Duodenal mucosa (tissue), 2 donors: ENCODE results near the gene SPDYE3.
"Not testable (repeated sequence)": the region's sequence is repeated elsewhere in the genome, so short reads cannot be mapped to it uniquely, and the experiment has no call there.

ENCODE experiments used
- H3K27ac ChIP-seq: one replicate; pipeline ENCODE4 v1.7.0; 2013; ENCODE audit warnings: low read depth, low read length
- H3K27me3 ChIP-seq, 2 donors: one replicate each; pipeline ENCODE4 v1.7.0; 2013; ENCODE audit warnings: low read length in 2 of 2, control low read depth in 1 of 2; ENCODE audit not compliant: insufficient read depth in 2 of 2, control insufficient read depth in 1 of 2
- H3K36me3 ChIP-seq, 2 donors: one replicate each; pipeline ENCODE4 v1.7.0; 2013; ENCODE audit warnings: low read length in 2 of 2, control low read depth in 1 of 2; ENCODE audit not compliant: insufficient read depth in 2 of 2, control insufficient read depth in 1 of 2
- H3K4me1 ChIP-seq, 2 donors: one replicate each; pipeline ENCODE4 v1.7.0; 2013; ENCODE audit warnings: low read length in 2 of 2, control low read depth in 1 of 2; ENCODE audit not compliant: insufficient read depth in 2 of 2, control insufficient read depth in 1 of 2
- H3K4me3 ChIP-seq, 2 donors: one replicate each; pipeline ENCODE4 v1.7.0; 2013; ENCODE audit warnings: low read length in 2 of 2, low read depth in 1 of 2
- H3K9ac ChIP-seq, 2 donors: one replicate each; pipeline ENCODE4 v1.7.0; 2013; ENCODE audit warnings: low read length in 2 of 2, low read depth in 1 of 2
- H3K9me3 ChIP-seq, 2 donors: one replicate each; pipeline ENCODE4 v1.7.0; 2013; ENCODE audit warnings: low read length in 2 of 2, control low read depth in 1 of 2; ENCODE audit not compliant: control insufficient read depth in 1 of 2

SPDYE3 gene

GRCh38 chr7:100288258-100288657 is 19.2 kb upstream of the SPDYE3 start:
- not testable (repeated sequence) for H3K9me3 ChIP-seq, H3K27me3 ChIP-seq, H3K9ac ChIP-seq, H3K27ac ChIP-seq, H3K36me3 ChIP-seq, H3K4me3 ChIP-seq, H3K4me1 ChIP-seq

DNA sequence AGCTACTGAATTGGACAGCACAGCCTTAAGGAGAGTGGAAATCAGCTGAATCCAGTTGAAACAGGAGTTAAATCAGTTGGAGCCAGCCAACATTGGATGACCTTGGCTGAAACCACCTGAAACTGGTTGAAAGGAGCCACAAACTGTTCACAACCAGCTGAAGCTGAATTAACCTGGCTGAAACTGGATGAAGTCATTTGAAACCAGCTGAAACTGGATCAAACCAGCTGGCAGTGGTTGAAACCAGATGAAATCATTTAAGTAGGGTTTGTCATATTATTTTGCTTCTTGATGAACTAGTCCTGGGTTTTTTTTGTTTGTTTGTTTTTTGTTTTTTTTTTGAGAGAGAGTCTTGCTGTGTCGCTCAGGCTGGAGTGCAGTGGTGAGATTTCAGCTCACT is 15.3 kb upstream of the SPDYE3 start:
- not testable (repeated sequence) for H3K27ac ChIP-seq, H3K4me3 ChIP-seq, H3K4me1 ChIP-seq, H3K36me3 ChIP-seq, H3K9me3 ChIP-seq, H3K27me3 ChIP-seq, H3K9ac ChIP-seq

DNA sequence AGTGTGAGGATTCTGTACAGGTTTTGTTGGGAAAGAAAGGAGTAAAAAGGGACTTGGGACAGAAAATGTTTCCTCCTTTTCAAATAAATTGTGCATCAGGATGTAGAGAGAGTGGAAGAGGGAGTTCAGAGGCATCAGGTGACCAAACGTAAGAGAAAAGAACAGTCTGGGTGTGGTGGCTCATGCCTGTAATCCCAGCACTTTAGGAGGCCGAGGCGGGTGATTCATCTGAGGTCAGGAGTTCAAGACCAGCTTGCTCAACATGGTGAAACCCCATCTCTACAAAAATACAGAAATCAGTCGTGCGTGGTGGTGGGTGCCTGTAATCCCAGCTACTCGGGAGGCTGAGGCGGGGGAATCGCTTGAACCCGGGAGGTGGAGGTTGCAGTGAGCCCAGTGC is 12.2 kb upstream of the SPDYE3 start:
- H3K9ac ChIP-seq, H3K4me3 ChIP-seq, H3K9me3 ChIP-seq, H3K36me3 ChIP-seq, H3K4me1 ChIP-seq, H3K27me3 ChIP-seq, H3K27ac ChIP-seq: not testable (repeated sequence)

DNA sequence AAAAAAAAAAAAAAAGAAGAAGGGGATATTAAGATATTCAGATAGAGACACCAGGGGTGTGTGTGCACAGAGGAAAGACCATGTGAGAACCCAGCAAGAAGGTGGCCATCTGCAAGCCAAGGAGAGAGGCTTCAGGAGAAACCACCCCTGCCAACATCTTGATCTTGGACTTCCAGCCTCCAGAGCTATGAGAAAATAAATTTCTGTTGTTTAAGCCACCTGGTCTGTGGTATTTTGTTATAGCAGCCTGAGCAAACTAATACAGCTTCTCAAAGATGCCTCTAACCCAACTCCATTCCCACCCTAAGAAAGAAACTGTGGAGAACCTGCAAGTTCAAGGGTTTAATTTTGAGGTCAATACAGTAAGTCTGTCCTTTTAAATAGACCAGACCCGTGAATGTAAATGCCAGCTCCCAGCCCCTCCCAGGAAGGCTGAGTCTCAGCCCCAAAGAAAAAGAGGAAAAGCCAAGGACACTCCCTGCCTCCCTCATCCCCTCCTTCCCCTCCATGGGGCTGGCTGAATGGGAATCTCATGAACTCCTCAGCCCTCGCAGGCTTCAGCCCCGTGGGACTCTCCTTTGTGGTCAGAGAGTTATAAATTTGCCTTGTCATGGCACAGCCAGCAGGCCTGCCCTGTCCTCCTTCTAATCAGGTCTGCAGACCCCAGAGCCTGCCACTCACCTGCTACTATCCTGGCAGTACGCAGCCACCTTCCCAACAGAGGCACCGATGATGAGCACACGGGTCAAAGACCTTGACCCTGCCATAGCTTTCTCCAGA is 9.5 kb upstream of the SPDYE3 start:
- H3K27ac ChIP-seq, H3K9me3 ChIP-seq, H3K4me3 ChIP-seq, H3K27me3 ChIP-seq, H3K4me1 ChIP-seq, H3K9ac ChIP-seq, H3K36me3 ChIP-seq: not testable (repeated sequence)

DNA sequence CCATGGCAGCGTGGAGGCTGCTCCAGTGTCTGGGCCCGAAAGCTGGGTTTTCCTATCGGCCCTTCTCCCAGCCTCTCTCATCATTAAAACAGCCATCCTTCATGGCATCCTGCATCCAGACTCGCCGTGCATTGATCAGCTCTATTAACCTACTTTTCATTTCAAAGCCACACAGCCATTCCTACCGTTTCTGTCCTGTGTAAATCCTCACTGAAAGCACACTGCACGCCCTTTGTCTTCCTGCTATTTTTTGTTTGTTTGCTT is 8.9 kb upstream of the SPDYE3 start:
- not testable (repeated sequence) for H3K9me3 ChIP-seq, H3K27ac ChIP-seq, H3K4me1 ChIP-seq

GRCh38 chr7:100304526-100304925 is 3.0 kb upstream of the SPDYE3 start:
- H3K4me3 ChIP-seq, H3K36me3 ChIP-seq, H3K4me1 ChIP-seq, H3K27me3 ChIP-seq, H3K9me3 ChIP-seq, H3K9ac ChIP-seq, H3K27ac ChIP-seq: not testable (repeated sequence)

More for the DNA sequence above, 8.9 kb upstream of the SPDYE3 start:
- H3K27me3 ChIP-seq, H3K9ac ChIP-seq, H3K4me3 ChIP-seq, H3K36me3 ChIP-seq: not testable (repeated sequence)

GRCh38 chr7:100318329-100318728 is 10.8 kb downstream of the SPDYE3 start:
- not testable (repeated sequence) for H3K36me3 ChIP-seq, H3K9ac ChIP-seq, H3K4me3 ChIP-seq, H3K4me1 ChIP-seq, H3K27me3 ChIP-seq, H3K9me3 ChIP-seq, H3K27ac ChIP-seq

GRCh38 chr7:100321648-100322047 is 14.1 kb downstream of the SPDYE3 start:
- not testable (repeated sequence) for H3K27me3 ChIP-seq, H3K4me1 ChIP-seq, H3K4me3 ChIP-seq, H3K27ac ChIP-seq, H3K9ac ChIP-seq, H3K36me3 ChIP-seq, H3K9me3 ChIP-seq

GRCh38 chr7:100324194-100324593 is 16.7 kb downstream of the SPDYE3 start:
- H3K4me3 ChIP-seq, H3K36me3 ChIP-seq, H3K27ac ChIP-seq, H3K9ac ChIP-seq, H3K4me1 ChIP-seq, H3K9me3 ChIP-seq, H3K27me3 ChIP-seq: not testable (repeated sequence)

GRCh38 chr7:100325671-100326070 is 18.2 kb downstream of the SPDYE3 start:
- H3K27ac ChIP-seq, H3K36me3 ChIP-seq, H3K4me1 ChIP-seq, H3K9ac ChIP-seq, H3K9me3 ChIP-seq, H3K4me3 ChIP-seq, H3K27me3 ChIP-seq: not testable (repeated sequence)

DNA sequence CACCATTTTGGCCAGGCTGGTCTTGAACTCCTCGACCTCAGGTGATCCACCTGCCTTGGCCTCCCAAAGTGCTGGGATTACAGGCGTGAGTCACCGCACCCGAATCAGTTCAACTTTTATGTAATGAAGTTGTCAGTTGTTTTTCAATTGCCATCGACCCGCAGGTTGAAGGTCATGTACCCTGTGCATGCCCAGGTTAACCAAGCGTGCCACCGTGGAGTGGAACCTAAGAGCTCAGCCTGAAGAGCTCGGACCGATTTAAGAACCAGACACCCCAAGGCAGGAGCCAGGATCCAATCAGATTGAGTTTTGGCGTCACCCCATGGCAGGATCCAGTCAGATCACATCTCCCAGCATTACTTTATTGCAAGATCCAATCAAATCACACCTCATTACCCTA is 19.4 kb downstream of the SPDYE3 start:
- H3K9ac ChIP-seq, H3K4me3 ChIP-seq, H3K27me3 ChIP-seq, H3K4me1 ChIP-seq, H3K36me3 ChIP-seq, H3K27ac ChIP-seq, H3K9me3 ChIP-seq: not testable (repeated sequence)
